Measurements from ENCODE around the gene WASL. TPM values are rescaled to one million over a fixed set of nuclear protein-coding genes. Genes with fewer than 3 reads are reported as not detected.

WASL gene
- total and polyA plus RNA-seq, 3 donors from 2014 or later = 43.3 to 69.3 (median 62.6) TPM

DNA sequence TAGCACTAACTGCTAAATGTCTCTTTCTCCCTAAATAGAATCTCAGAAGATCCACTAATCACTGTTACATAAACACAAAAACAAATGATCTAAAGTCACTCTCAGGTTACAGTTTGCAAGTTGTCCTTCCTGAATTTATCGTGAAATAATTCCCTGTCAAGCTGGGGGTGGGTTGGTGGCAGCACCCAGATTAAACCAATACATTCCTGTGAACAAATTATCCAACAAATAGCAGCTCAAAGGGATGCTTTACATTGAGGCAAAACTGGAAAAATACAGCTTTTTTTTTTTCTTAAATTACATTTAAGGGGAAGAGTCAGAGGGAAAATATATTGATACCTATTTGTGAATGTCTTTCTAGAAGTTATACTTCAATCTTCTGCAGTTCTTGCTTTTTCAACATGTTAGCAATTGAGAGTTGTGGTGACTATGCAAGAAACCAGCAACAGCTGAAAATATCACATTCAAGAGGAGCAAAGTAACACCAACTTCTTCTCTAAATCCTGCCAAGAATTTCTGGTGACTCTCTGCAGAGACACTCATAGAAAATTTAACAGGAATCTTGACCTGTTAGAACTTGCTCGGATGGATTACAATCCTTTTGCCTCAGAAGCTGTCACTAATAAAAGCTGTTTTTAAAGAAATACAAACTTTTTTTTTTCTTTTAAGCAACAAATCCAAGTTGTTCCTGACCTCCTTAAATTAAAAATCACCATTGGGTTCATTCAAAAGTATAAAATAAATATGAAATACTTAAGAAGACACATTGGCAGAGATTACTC is 74.2 kb downstream of the WASL start:
- Histone ChIP-seq H3K9me3 (no peaks in the 10 kb centered on the region), H3K4me3 (no peak overlapping the region), H3K27ac (no peak overlapping the region), H3K27me3 (no peaks in the 10 kb centered on the region), H3K36me3 (ENCODE audit: low read depth, missing control alignments) (no peaks in the 10 kb centered on the region), H3K4me1 (no peaks in the 10 kb centered on the region)
- intact Hi-C loops (cut with DNase I; ENCODE audit: low total_unique reads) = no loop called here
- DNase-seq = no peak
- WGBS, 2 donors = 29 to 41% methylated on average over 2 of the region's 2 CpGs
- TF ChIP-seq, protein P1, sequence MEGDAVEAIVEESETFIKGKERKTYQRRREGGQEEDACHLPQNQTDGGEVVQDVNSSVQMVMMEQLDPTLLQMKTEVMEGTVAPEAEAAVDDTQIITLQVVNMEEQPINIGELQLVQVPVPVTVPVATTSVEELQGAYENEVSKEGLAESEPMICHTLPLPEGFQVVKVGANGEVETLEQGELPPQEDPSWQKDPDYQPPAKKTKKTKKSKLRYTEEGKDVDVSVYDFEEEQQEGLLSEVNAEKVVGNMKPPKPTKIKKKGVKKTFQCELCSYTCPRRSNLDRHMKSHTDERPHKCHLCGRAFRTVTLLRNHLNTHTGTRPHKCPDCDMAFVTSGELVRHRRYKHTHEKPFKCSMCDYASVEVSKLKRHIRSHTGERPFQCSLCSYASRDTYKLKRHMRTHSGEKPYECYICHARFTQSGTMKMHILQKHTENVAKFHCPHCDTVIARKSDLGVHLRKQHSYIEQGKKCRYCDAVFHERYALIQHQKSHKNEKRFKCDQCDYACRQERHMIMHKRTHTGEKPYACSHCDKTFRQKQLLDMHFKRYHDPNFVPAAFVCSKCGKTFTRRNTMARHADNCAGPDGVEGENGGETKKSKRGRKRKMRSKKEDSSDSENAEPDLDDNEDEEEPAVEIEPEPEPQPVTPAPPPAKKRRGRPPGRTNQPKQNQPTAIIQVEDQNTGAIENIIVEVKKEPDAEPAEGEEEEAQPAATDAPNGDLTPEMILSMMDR (IDR thresholded peaks at IDR 0.05) = no peak
- no peak for TF ChIP-seq POLR2A (IDR thresholded peaks at IDR 0.05)

DNA sequence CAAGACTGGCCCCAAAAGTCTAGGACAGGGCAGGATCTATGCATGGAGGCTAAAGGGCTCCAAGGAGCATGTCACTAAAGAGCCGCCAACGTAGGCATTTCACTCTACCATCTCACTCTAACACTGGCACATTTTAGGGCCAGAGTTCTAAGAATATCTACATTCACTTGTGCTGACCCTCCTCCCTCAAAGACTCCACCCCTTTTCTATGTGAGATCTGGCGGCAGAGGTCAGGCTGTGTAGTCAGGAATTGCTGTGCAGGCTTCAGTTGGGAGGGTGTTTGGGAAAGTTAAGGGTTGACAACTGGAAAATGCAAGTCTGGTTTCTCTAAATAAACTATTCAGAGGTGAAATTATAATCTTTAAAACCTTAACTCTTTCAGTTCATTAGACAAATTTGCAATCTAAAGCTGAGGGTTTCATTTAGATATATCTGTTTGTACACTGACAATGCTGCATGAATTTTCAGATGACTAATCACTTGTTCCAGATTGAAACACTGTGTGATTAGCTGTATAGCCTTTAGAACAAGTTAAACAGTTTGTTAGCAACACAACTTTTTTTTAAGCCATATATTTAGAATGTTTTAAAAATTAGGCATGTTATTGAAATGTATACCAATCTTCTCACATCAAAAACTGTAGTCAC is 74.9 kb downstream of the WASL start:
- Histone ChIP-seq H3K4me3 (no peak overlapping the region), H3K36me3 (ENCODE audit: low read depth, missing control alignments) (no peaks in the 10 kb centered on the region), H3K27me3 (no peaks in the 10 kb centered on the region), H3K27ac (no peak overlapping the region), H3K4me1 (no peaks in the 10 kb centered on the region), H3K9me3 (no peaks in the 10 kb centered on the region)
- no peak for DNase-seq
- intact Hi-C loops (cut with DNase I; ENCODE audit: low total_unique reads) = no loop called here
- 74 to 80% methylated on average over 3 of the region's 3 CpGs for WGBS, 2 donors
- no peak for TF ChIP-seq POLR2A (IDR thresholded peaks at IDR 0.05)
- TF ChIP-seq, protein P1 (IDR thresholded peaks at IDR 0.05) = no peak

DNA sequence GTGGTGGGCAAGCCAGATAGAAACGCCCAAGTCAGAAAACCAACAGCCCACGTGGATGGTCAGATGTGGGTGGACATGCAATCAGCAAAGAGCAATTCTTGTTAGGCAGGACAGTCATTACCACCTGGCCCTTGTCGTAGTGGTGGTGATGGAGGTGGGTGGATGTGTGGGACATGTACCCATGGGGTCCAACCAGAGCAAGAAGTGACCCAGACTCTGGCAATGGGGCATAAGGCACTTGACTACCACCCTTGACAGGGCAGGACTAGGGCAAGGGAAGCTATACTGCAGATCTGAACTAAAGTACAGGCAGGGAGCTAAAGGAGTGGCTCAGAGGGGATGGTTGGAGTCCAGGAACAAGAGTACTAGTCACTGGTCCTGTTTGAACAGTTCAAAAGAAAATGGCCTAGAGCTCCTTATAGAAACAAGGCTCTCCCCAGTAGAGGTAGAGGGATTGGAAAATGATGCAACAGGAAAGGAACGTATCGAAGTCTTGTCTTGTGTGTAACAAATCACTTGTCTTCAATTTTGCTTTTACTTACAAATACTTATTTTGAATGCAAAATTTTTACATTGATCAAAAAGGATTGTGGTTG is 75.6 kb downstream of the WASL start:
- H3K27ac ChIP-seq = no peak overlapping the region
- no peaks in the 10 kb centered on the region for H3K4me1 ChIP-seq
- no peak for DNase-seq
- H3K4me3 ChIP-seq = no peak overlapping the region
- TF ChIP-seq, protein P1 (IDR thresholded peaks at IDR 0.05) = no peak
- no peak for TF ChIP-seq POLR2A (IDR thresholded peaks at IDR 0.05)
- H3K9me3 ChIP-seq = no peaks in the 10 kb centered on the region
- no peaks in the 10 kb centered on the region for H3K27me3 ChIP-seq
- WGBS, 2 donors = 81 to 91% methylated on average over 4 to 5 of the region's 5 CpGs
- intact Hi-C loops (cut with DNase I; ENCODE audit: low total_unique reads) = no loop called here
- H3K36me3 ChIP-seq (ENCODE audit: low read depth, missing control alignments) = no peaks in the 10 kb centered on the region

DNA sequence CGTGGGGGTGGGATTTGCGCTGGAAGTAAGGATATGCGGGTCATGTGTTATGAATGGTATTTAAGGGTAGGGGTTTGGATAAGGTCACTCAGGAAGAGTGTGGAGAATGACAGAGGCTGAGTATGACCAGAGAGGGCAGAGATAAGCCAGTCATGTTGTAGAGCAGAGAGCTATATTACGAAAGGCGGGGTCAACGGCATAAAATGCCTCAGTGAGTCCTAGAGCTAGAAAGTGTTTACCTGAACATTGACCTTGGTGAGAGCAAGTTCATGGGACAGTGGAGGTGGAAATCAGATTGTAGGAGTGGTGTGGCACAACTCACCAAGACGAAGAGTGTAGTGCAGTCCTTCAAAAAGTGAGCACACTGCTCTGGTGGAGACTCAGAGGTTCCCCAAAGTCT is 79.3 kb downstream of the WASL start:
- no peak overlapping the region for H3K4me3 ChIP-seq
- no peaks in the 10 kb centered on the region for H3K27me3 ChIP-seq
- H3K36me3 ChIP-seq (ENCODE audit: low read depth, missing control alignments) = no peaks in the 10 kb centered on the region
- TF ChIP-seq, protein P1 (IDR thresholded peaks at IDR 0.05) = no peak
- no peak for TF ChIP-seq POLR2A (IDR thresholded peaks at IDR 0.05)
- WGBS, 2 donors = 86 to 92% methylated on average over 7 of the region's 7 CpGs
- H3K9me3 ChIP-seq = no peaks in the 10 kb centered on the region
- H3K27ac ChIP-seq = no peak overlapping the region
- intact Hi-C loops (cut with DNase I; ENCODE audit: low total_unique reads) = no loop called here
- DNase-seq = no peak
- no peaks in the 10 kb centered on the region for H3K4me1 ChIP-seq

Data from testis (tissue), 3 donors.